Karpas-422 (cell line): ENCODE data around the gene SLC16A10. TPM values are rescaled to one million over a fixed set of nuclear protein-coding genes. Genes with fewer than 3 reads are reported as not detected.
"Not testable (repeated sequence)": the region's sequence is repeated elsewhere in the genome, so short reads cannot be mapped to it uniquely, and the experiment has no call there.

Source experiments
- DNase-seq: peaks from one replicate; pipeline ENCODE4 v3.0.0-alpha.2; 2015
- H2AFZ ChIP-seq: fragments of 200-600 bp; sonication (generic); 2 replicates; pipeline ENCODE4 v1.6.1; 2014; ENCODE audit warnings: antibody characterized with exemption, low read length, mixed read lengths
- H3K27ac ChIP-seq: fragments of 200-600 bp; sonication (generic); 2 replicates; pipeline ENCODE4 v1.5.1; 2014; ENCODE audit warnings: mild to moderate bottlenecking, low read length, moderate library complexity
- H3K27me3 ChIP-seq: fragments of 200-600 bp; sonication (generic); 2 replicates; pipeline ENCODE4 v1.6.1; 2014; ENCODE audit warnings: low read length, mixed read lengths
- H3K36me3 ChIP-seq: fragments of 200-600 bp; sonication (generic); 2 replicates; pipeline ENCODE4 v1.6.1; 2014; ENCODE audit warnings: low read length, mixed read lengths; ENCODE audit not compliant: insufficient read depth
- H3K4me1 ChIP-seq: fragments of 200-600 bp; sonication (generic); 2 replicates; pipeline ENCODE4 v1.6.1; 2014; ENCODE audit warnings: mild to moderate bottlenecking, low read length, mixed read lengths
- H3K4me2 ChIP-seq: fragments of 200-600 bp; sonication (generic); 2 replicates; pipeline ENCODE4 v1.6.1; 2014; ENCODE audit warnings: low read length, low read depth, mild to moderate bottlenecking; ENCODE audit not compliant: poor library complexity, severe bottlenecking
- H3K4me3 ChIP-seq: fragments of 200-600 bp; sonication (generic); 2 replicates; pipeline ENCODE4 v1.5.1; 2014; ENCODE audit warnings: mild to moderate bottlenecking, antibody characterized with exemption, low read length, mixed read lengths
- H3K79me2 ChIP-seq: fragments of 200-600 bp; sonication (generic); 2 replicates; pipeline ENCODE4 v1.6.1; 2014; ENCODE audit warnings: mild to moderate bottlenecking, low read length, mixed read lengths
- H3K9ac ChIP-seq: fragments of 200-600 bp; sonication (generic); 2 replicates; pipeline ENCODE4 v1.6.0; 2014; ENCODE audit warnings: low read length
- H3K9me2 ChIP-seq: fragments of 200-600 bp; sonication (generic), shearing (Covaris generic); replicated peaks from 2 replicates; pipeline ENCODE4 v1.6.0; 2014; ENCODE audit warnings: mild to moderate bottlenecking, low read length, moderate library complexity; ENCODE audit not compliant: insufficient read depth
- H3K9me3 ChIP-seq: fragments of 300-700, 200-600 bp; sonication (generic); 2 replicates; pipeline ENCODE4 v1.6.1; 2014; ENCODE audit warnings: low read length, mixed read lengths
- H4K20me1 ChIP-seq: fragments of 200-600 bp; sonication (generic); 2 replicates; pipeline ENCODE4 v1.6.1; 2014; ENCODE audit warnings: mild to moderate bottlenecking, antibody characterized with exemption, low read length, low read depth; ENCODE audit not compliant: insufficient read depth
- total RNA-seq: library from RNA; depleted of rRNA; stranded (reverse); fragments of >200 nt; shearing (Covaris generic); gene quantifications from 2 replicates; pipeline ENCODE4 v1.2.3, GENCODE V29; 2014; ENCODE audit warnings: low replicate concordance

The SLC16A10 gene
- total RNA-seq, 1 experiment from 2014 or later = 0.37 TPM

DNA sequence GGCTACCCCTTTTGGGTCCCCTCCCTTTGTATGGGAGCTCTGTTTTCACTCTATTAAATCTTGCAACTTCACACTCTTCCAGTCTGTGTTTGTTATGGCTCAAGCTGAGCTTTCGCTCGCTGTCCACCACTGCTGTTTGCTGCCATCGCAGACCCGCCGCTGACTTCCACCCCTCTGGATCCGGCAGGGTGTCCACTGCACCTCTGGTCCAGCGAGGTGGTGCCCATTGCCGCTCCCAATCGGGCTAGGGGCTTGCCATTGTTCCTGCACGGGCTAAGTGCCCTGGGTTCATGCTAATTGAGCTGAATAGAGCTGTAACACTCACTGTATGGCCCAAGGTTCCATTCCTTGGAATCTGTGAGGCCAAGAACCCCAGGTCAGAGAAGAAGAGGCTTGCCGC is 43.7 kb downstream of the SLC16A10 start:
- not testable (repeated sequence) for H2AFZ ChIP-seq, H3K4me2 ChIP-seq, H3K4me3 ChIP-seq, H3K27ac ChIP-seq, H3K27me3 ChIP-seq, H3K79me2 ChIP-seq, H3K36me3 ChIP-seq, H3K9me3 ChIP-seq, H3K9ac ChIP-seq, H3K4me1 ChIP-seq, H3K9me2 ChIP-seq, DNase-seq, H4K20me1 ChIP-seq

- not testable (repeated sequence) for H3K9ac ChIP-seq, H3K9me2 ChIP-seq, H3K36me3 ChIP-seq, H3K4me3 ChIP-seq, H3K4me1 ChIP-seq, DNase-seq, H4K20me1 ChIP-seq, H3K9me3 ChIP-seq, H3K79me2 ChIP-seq, H3K4me2 ChIP-seq, H2AFZ ChIP-seq, H3K27ac ChIP-seq, H3K27me3 ChIP-seq
Observed at GRCh38 chr6:111132669-111133068, 45.4 kb downstream of the SLC16A10 start.

GRCh38 chr6:111134236-111134869 is 47.0 kb downstream of the SLC16A10 start:
- not testable (repeated sequence) for DNase-seq, H3K9me2 ChIP-seq, H2AFZ ChIP-seq, H3K36me3 ChIP-seq, H3K9ac ChIP-seq, H3K4me3 ChIP-seq, H3K27ac ChIP-seq, H3K27me3 ChIP-seq, H3K4me1 ChIP-seq, H3K79me2 ChIP-seq, H3K4me2 ChIP-seq, H3K9me3 ChIP-seq, H4K20me1 ChIP-seq

- H3K4me3 ChIP-seq, DNase-seq, H3K9me3 ChIP-seq, H3K36me3 ChIP-seq, H3K9ac ChIP-seq, H3K4me1 ChIP-seq, H3K79me2 ChIP-seq, H3K4me2 ChIP-seq, H2AFZ ChIP-seq, H3K27me3 ChIP-seq, H3K27ac ChIP-seq, H4K20me1 ChIP-seq, H3K9me2 ChIP-seq: not testable (repeated sequence)
Observed at GRCh38 chr6:111137489-111138093, 50.3 kb downstream of the SLC16A10 start.

DNA sequence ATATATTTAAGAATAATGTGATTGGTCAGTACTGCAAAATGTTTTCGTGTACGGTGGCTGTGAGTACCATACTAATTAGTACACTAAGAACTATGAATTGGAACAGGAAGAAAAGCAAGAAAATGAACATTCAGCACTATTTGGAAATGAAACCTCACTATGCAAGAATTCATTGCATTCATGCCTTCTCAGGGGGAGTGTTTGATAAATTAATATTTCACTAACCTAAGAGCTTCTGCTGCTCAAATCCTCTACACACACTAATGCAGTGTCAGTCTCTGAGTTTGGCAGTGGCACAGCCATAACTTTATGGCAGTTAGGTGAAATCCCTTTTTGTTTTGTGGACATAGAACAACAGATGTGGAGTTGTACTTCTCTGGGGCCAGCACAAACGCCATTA is 60.1 kb downstream of the SLC16A10 start:
- Histone ChIP-seq H3K4me2 (no peak overlapping the region), H3K79me2 (no peaks in the 10 kb centered on the region)

GRCh38 chr6:111148110-111148509 is 60.8 kb downstream of the SLC16A10 start:
- no peak overlapping the region for H3K9ac ChIP-seq
- H3K4me2 ChIP-seq = no peak overlapping the region
- H3K79me2 ChIP-seq = no peaks in the 10 kb centered on the region
- no peak overlapping the region for H3K27ac ChIP-seq
- H3K9me3 ChIP-seq = no peaks in the 10 kb centered on the region
- H4K20me1 ChIP-seq = no peaks in the 10 kb centered on the region
- DNase-seq = no peak
- no peaks in the 10 kb centered on the region for H3K36me3 ChIP-seq
- H3K4me3 ChIP-seq = no peak overlapping the region
- H3K4me1 ChIP-seq = no peaks in the 10 kb centered on the region
- no peaks in the 10 kb centered on the region for H3K9me2 ChIP-seq
- H3K27me3 ChIP-seq = no peaks in the 10 kb centered on the region
- no peak overlapping the region for H2AFZ ChIP-seq

More for the DNA sequence above, 60.1 kb downstream of the SLC16A10 start:
- H3K9ac ChIP-seq = no peak overlapping the region
- H3K9me2 ChIP-seq = no peaks in the 10 kb centered on the region
- no peak overlapping the region for H2AFZ ChIP-seq
- H3K27ac ChIP-seq = no peak overlapping the region
- no peak for DNase-seq
- H3K4me1 ChIP-seq = no peaks in the 10 kb centered on the region
- no peaks in the 10 kb centered on the region for H3K36me3 ChIP-seq
- no peak overlapping the region for H3K4me3 ChIP-seq
- H3K9me3 ChIP-seq = no peaks in the 10 kb centered on the region
- H4K20me1 ChIP-seq = no peaks in the 10 kb centered on the region
- H3K27me3 ChIP-seq = no peaks in the 10 kb centered on the region

- no peaks in the 10 kb centered on the region for H4K20me1 ChIP-seq
- H3K79me2 ChIP-seq = no peaks in the 10 kb centered on the region
- H3K4me2 ChIP-seq = no peak overlapping the region
- no peaks in the 10 kb centered on the region for H3K9me3 ChIP-seq
- no peaks in the 10 kb centered on the region for H3K36me3 ChIP-seq
- no peaks in the 10 kb centered on the region for H3K9me2 ChIP-seq
- no peak overlapping the region for H3K27ac ChIP-seq
- no peak for DNase-seq
- H3K4me3 ChIP-seq = no peak overlapping the region
- no peaks in the 10 kb centered on the region for H3K4me1 ChIP-seq
- no peak overlapping the region for H3K9ac ChIP-seq
- H2AFZ ChIP-seq = no peak overlapping the region
- no peaks in the 10 kb centered on the region for H3K27me3 ChIP-seq
Observed at GRCh38 chr6:111150577-111150976, 63.3 kb downstream of the SLC16A10 start.

DNA sequence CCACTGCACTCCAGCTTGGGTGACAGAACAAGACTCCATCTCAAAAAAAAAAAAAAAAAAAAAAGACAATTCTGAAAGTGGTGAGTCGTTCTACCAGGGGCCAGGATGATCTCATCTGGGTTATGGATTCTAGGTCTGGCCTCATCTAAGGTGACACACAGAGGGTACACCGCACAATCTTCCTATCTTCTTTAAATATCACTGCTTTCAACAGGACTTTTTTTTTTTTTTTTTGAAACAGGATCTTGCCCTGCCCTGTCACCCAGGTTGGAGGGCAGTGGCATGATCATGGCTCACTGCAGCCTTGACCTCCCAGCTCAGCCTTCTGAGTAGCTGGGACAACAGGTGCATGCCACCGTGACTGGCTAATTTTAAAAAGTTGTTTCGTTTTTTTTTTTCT is 67.7 kb downstream of the SLC16A10 start:
- Histone ChIP-seq H3K9me2 (no peaks in the 10 kb centered on the region), H3K9me3 (no peaks in the 10 kb centered on the region), H3K4me2 (no peak overlapping the region), H3K4me1 (no peaks in the 10 kb centered on the region), H3K27ac (no peak overlapping the region), H3K9ac (no peak overlapping the region), H3K4me3 (no peak overlapping the region), H3K36me3 (no peaks in the 10 kb centered on the region), H4K20me1 (no peaks in the 10 kb centered on the region), H3K79me2 (no peaks in the 10 kb centered on the region), H2AFZ (no peak overlapping the region), H3K27me3 (no peaks in the 10 kb centered on the region)
- DNase-seq = no peak
